Fibroblast of lung (primary cell): ENCODE measurements around the gene TBC1D2B.

ENCODE experiments used
- EZH2 ChIP-seq: IDR thresholded peaks from 2 replicates; pipeline ENCODE4 v1.5.1; 2012; ENCODE audit warnings: low read length, control low read depth, mild to moderate bottlenecking; ENCODE audit errors: missing control alignments
- TF ChIP-seq, protein P1 (sequence below), 2 donors: IDR thresholded peaks in 1 of 2; conservative IDR thresholded peaks in 1 of 2; 1 replicate in 1 of 2; 2 replicates in 1 of 2; pipeline ENCODE4 v1.5.1; 2011 to 2012; ENCODE audit warnings: low read length in 2 of 2, control low read depth in 1 of 2, inconsistent platforms in 1 of 2, low read depth in 1 of 2, mild to moderate bottlenecking in 1 of 2

DNA sequence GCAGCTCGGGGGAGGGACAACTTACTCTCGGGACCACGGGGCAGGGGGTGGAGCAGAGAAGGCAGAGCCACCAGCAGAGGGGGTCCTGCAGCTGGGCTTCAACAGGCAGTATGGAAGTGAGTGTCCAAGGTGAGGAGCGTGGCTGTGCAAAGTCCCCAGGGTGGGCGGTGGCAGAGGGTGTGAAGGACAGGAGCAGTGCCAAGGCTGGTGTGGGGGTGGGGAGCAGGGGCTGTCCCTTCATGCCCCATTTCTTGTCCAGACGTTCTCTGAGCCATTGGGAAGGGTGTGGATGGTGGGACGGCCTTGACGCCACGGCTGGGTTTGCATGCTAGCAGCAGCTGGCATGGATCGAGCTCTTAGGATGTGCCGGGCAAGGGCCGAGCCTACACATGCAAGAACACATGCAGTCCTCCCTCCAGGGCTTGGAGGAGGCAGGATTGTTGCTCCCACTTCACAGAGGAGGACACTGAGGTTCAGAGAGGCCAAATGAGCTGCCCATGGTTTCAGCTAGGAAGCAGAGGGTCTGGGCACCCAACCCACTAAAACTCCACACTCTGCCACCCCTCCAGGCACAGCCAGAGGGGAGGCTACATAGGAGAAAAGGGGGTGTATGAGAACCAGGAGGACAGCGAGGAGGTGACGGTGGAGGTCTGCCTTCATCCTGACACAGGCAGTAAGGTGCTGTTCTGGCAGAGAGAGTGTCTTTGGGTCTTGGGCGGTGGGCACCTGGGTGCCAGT lies 93.6 kb downstream of the TBC1D2B start:
- TF ChIP-seq, protein P1, sequence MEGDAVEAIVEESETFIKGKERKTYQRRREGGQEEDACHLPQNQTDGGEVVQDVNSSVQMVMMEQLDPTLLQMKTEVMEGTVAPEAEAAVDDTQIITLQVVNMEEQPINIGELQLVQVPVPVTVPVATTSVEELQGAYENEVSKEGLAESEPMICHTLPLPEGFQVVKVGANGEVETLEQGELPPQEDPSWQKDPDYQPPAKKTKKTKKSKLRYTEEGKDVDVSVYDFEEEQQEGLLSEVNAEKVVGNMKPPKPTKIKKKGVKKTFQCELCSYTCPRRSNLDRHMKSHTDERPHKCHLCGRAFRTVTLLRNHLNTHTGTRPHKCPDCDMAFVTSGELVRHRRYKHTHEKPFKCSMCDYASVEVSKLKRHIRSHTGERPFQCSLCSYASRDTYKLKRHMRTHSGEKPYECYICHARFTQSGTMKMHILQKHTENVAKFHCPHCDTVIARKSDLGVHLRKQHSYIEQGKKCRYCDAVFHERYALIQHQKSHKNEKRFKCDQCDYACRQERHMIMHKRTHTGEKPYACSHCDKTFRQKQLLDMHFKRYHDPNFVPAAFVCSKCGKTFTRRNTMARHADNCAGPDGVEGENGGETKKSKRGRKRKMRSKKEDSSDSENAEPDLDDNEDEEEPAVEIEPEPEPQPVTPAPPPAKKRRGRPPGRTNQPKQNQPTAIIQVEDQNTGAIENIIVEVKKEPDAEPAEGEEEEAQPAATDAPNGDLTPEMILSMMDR (conservative IDR thresholded peaks at IDR 0.05 in 1 of 2, IDR thresholded peaks at IDR 0.05 in 1 of 2; ENCODE audit: low read depth in 1 of 2, low read length in 2 of 2): no peak
- peak; percentile 18 for TF ChIP-seq EZH2
